Stimulated activated CD4-positive, alpha-beta T cell treated with anti-CD3 and anti-CD28 coated beads, Interleukin-4, amount 100 ng/mL, for 1 hour (primary cell): ENCODE data around the gene MUL1.
A peak's percentile ranks its signal among the peaks of the same experiment; 100 is the strongest.
"Not testable (repeated sequence)": the region's sequence is repeated elsewhere in the genome, so short reads cannot be mapped to it uniquely, and the experiment has no call there.

Source experiments
- DNase-seq: peaks from one replicate; pipeline ENCODE4 v3.0.0-alpha.2; 2020

The MUL1 gene

GRCh38 chr1:20511518-20512428 is 3.8 kb upstream of the MUL1 start:
- DNase-seq, result no peak

- no peak for DNase-seq
Observed at GRCh38 chr1:20508411-20508771, 440 bp upstream of the MUL1 start.

GRCh38 chr1:20507248-20507563 is 745 bp downstream of the MUL1 start:
- no peak for DNase-seq

GRCh38 chr1:20505488-20505887 is 2.5 kb downstream of the MUL1 start:
- no peak for DNase-seq

GRCh38 chr1:20500716-20501115 is 7.2 kb downstream of the MUL1 start:
- no peak for DNase-seq

- no peak for DNase-seq
Observed at GRCh38 chr1:20499718-20500117, 8.2 kb downstream of the MUL1 start.

- no peak for DNase-seq
Observed at GRCh38 chr1:20499105-20499504, 8.8 kb downstream of the MUL1 start.

- no peak for DNase-seq
Observed at GRCh38 chr1:20498116-20498515, 9.8 kb downstream of the MUL1 start.

- DNase-seq, result no peak
Observed at GRCh38 chr1:20497506-20497905, 10.4 kb downstream of the MUL1 start.

GRCh38 chr1:20496725-20497383 is 11.1 kb downstream of the MUL1 start:
- not testable (repeated sequence) for DNase-seq

- no peak for DNase-seq
Observed at GRCh38 chr1:20496241-20496661, 11.7 kb downstream of the MUL1 start.

- no peak for DNase-seq
Observed at GRCh38 chr1:20495661-20496060, 12.3 kb downstream of the MUL1 start.

GRCh38 chr1:20494609-20495311 is 13.2 kb downstream of the MUL1 start:
- DNase-seq, result no peak

GRCh38 chr1:20493839-20494608 is 13.9 kb downstream of the MUL1 start:
- peak; percentile 81 for DNase-seq

GRCh38 chr1:20493309-20493708 is 14.6 kb downstream of the MUL1 start:
- DNase-seq, result no peak

GRCh38 chr1:20492751-20493150 is 15.2 kb downstream of the MUL1 start:
- no peak for DNase-seq

GRCh38 chr1:20491866-20492265 is 16.1 kb downstream of the MUL1 start:
- no peak for DNase-seq

- no peak for DNase-seq
Observed at GRCh38 chr1:20491178-20491577, 16.8 kb downstream of the MUL1 start.

- DNase-seq, result no peak
Observed at GRCh38 chr1:20487236-20487590, 20.7 kb downstream of the MUL1 start.

- DNase-seq, result peak; percentile 7
Observed at GRCh38 chr1:20486457-20487235, 21.3 kb downstream of the MUL1 start.

- DNase-seq, result peak; percentile 61
Observed at GRCh38 chr1:20485527-20486456, 22.2 kb downstream of the MUL1 start, which contains the start of gene CAMK2N1. Gene CAMK2N1, minus strand, starts transcription at chr1:20486210. Its CDS starts 831 bp downstream, at chr1:20485379.
